GM19467 (cell line): Measurements from ENCODE around the gene FIGNL2.
"Not testable (repeated sequence)": the region's sequence is repeated elsewhere in the genome, so short reads cannot be mapped to it uniquely, and the experiment has no call there.

ENCODE experiments used
- ATAC-seq: cut with Tn5 transposase; IDR thresholded peaks from one replicate; pipeline ENCODE4 v1.9.1; 2021; ENCODE audit warnings: mild to moderate bottlenecking, moderate library complexity; ENCODE audit not compliant: unreplicated experiment

The FIGNL2 gene

GRCh38 chr12:51848326-51848727 lies at the start of gene FIGNL2:
Gene FIGNL2 (minus strand): TSS chr12:51848718. CDS start chr12:51822413, 26,305 bp downstream.
- no peak for ATAC-seq

GRCh38 chr12:51897181-51897580 lies 48.7 kb upstream of the FIGNL2 start:
- no peak for ATAC-seq

GRCh38 chr12:51896236-51896635 lies 47.7 kb upstream of the FIGNL2 start:
- ATAC-seq, result no peak

GRCh38 chr12:51895378-51896135 lies 47.0 kb upstream of the FIGNL2 start:
- no peak for ATAC-seq

- no peak for ATAC-seq
Observed at GRCh38 chr12:51893786-51894185, 45.3 kb upstream of the FIGNL2 start.

- ATAC-seq, result no peak
Observed at GRCh38 chr12:51891843-51892242, 43.3 kb upstream of the FIGNL2 start.

GRCh38 chr12:51890511-51891171 lies 42.1 kb upstream of the FIGNL2 start:
- ATAC-seq, result no peak

GRCh38 chr12:51890133-51890464 lies 41.6 kb upstream of the FIGNL2 start:
- no peak for ATAC-seq

- ATAC-seq, result no peak
Observed at GRCh38 chr12:51889216-51890132, 41.0 kb upstream of the FIGNL2 start.

- no peak for ATAC-seq
Observed at GRCh38 chr12:51888316-51889215, 40.0 kb upstream of the FIGNL2 start.

GRCh38 chr12:51887476-51888315 lies 39.2 kb upstream of the FIGNL2 start, which contains the start of gene ANKRD33:
Gene ANKRD33 (plus strand): TSS chr12:51888103. CDS start chr12:51888187, 84 bp downstream.
- ATAC-seq, result no peak

GRCh38 chr12:51886021-51886710 lies 37.6 kb upstream of the FIGNL2 start:
- ATAC-seq, result no peak

- not testable (repeated sequence) for ATAC-seq
Observed at GRCh38 chr12:51885294-51886020, 36.9 kb upstream of the FIGNL2 start.

GRCh38 chr12:51884676-51885229 lies 36.2 kb upstream of the FIGNL2 start:
- ATAC-seq, result no peak

GRCh38 chr12:51883998-51884675 lies 35.6 kb upstream of the FIGNL2 start:
- ATAC-seq, result no peak

- no peak for ATAC-seq
Observed at GRCh38 chr12:51883295-51883694, 34.8 kb upstream of the FIGNL2 start.

GRCh38 chr12:51879102-51879501 lies 30.6 kb upstream of the FIGNL2 start:
- no peak for ATAC-seq
